OCI-LY7 (cell line): Measurements from ENCODE around the gene IL6. TPM values are rescaled to one million over a fixed set of nuclear protein-coding genes. Genes with fewer than 3 reads are reported as not detected.

Source experiments
- BruUV-seq: library from RNA; stranded (reverse); fragments of 400-500 nt; replicated peaks from 2 replicates; lab custom pipeline; 2021; lab: Mats Ljungman, UMichigan
- CTCF ChIA-PET: fragments of 300-600 bp; sonication (Branson Sonifier 250); formaldehyde crosslinking; loops from one replicate; lab custom pipeline; 2022; ENCODE audit warnings: antibody characterized with exemption; ENCODE audit not compliant: unreplicated experiment; lab: Charles Lee
- POLR2A ChIA-PET: fragments of 300-600 bp; sonication (Branson Sonifier 250); formaldehyde crosslinking; loops from one replicate; lab custom pipeline; 2022; ENCODE audit warnings: antibody characterized with exemption; lab: Charles Lee
- DNase-seq: peaks from one replicate; pipeline ENCODE4 v3.0.0-alpha.2; 2015; ENCODE audit warnings: low spot score
- H2AFZ ChIP-seq: fragments of 200-600 bp; sonication (generic), shearing (Covaris generic); 2 replicates; pipeline ENCODE4 v1.6.1; 2014; ENCODE audit warnings: mild to moderate bottlenecking, antibody characterized with exemption, low read length, moderate library complexity
- H3K27ac ChIP-seq: fragments of 200-600 bp; sonication (generic); 2 replicates; pipeline ENCODE4 v1.5.1; 2014; ENCODE audit warnings: mixed run types, low read depth, mild to moderate bottlenecking, moderate library complexity, low read length, inconsistent platforms; ENCODE audit not compliant: poor library complexity, severe bottlenecking
- H3K36me3 ChIP-seq: fragments of 200-600 bp; sonication (generic); 2 replicates; pipeline ENCODE4 v1.6.1; 2014; ENCODE audit warnings: mild to moderate bottlenecking, antibody characterized with exemption, low read length, moderate library complexity, mixed read lengths; ENCODE audit not compliant: insufficient read depth
- H3K4me1 ChIP-seq: fragments of 200-600 bp; sonication (generic); 2 replicates; pipeline ENCODE4 v1.5.1; 2014; ENCODE audit warnings: mild to moderate bottlenecking, low read length; ENCODE audit not compliant: insufficient read depth, poor library complexity, severe bottlenecking
- H3K4me2 ChIP-seq: fragments of 200-600 bp; sonication (generic); 2 replicates; pipeline ENCODE4 v1.6.1; 2014; ENCODE audit warnings: mild to moderate bottlenecking, low read length
- H3K4me3 ChIP-seq: fragments of 200-600 bp; sonication (generic); 2 replicates; pipeline ENCODE4 v1.5.1; 2014; ENCODE audit warnings: mild to moderate bottlenecking, low read depth, low read length; ENCODE audit not compliant: poor library complexity, severe bottlenecking
- H3K79me2 ChIP-seq: fragments of 200-600 bp; sonication (generic); 2 replicates; pipeline ENCODE4 v1.6.1; 2016; ENCODE audit warnings: low read depth, mild to moderate bottlenecking, low read length, moderate library complexity, mixed read lengths; ENCODE audit not compliant: insufficient read depth
- H3K9me2 ChIP-seq: fragments of 200-600 bp; sonication (generic); 2 replicates; pipeline ENCODE4 v1.6.1; 2016; ENCODE audit warnings: mild to moderate bottlenecking, low read length, mixed read lengths; ENCODE audit not compliant: insufficient read depth
- H3K9me3 ChIP-seq: fragments of 200-600 bp; sonication (generic); 2 replicates; pipeline ENCODE4 v1.6.1; 2014; ENCODE audit warnings: mild to moderate bottlenecking, mixed run types, low read length, mixed read lengths
- H4K20me1 ChIP-seq: fragments of 200-600 bp; sonication (generic); 2 replicates; pipeline ENCODE4 v1.6.1; 2014; ENCODE audit warnings: mild to moderate bottlenecking, antibody characterized with exemption, low read length, moderate library complexity, mixed read lengths; ENCODE audit not compliant: insufficient read depth
- CTCF ChIP-seq: fragments of 200-600 bp; sonication (generic); conservative IDR thresholded peaks from 2 replicates; pipeline ENCODE4 v1.5.1; 2014; ENCODE audit warnings: mild to moderate bottlenecking, antibody characterized with exemption, low read length, moderate library complexity, mixed read lengths
- EZH2phosphoT487 ChIP-seq: fragments of 200-600 bp; sonication (generic); IDR thresholded peaks from 2 replicates; pipeline ENCODE4 v1.6.1; 2018; ENCODE audit warnings: low read depth, borderline replicate concordance, mild to moderate bottlenecking, mixed run types, antibody characterized with exemption, low read length, moderate library complexity, mixed read lengths
- intact Hi-C: fragments of 100-400 bp; cut with micrococcal nuclease; formaldehyde crosslinking; loops from one replicate; pipeline ENCODE4 v1.10.0; 2022; ENCODE audit not compliant: unreplicated experiment
- total RNA-seq, 2 experiments: library from RNA; depleted of rRNA in 1 of 2; stranded (reverse); fragments of >200 nt in 1 of 2; shearing (Covaris generic) in 1 of 2; gene quantifications; 2 replicates each; pipeline ENCODE4 v1.2.3, GENCODE V29; 2014 to 2022

IL6 gene
- total RNA-seq, 2 experiments from 2014 or later = not detected

GRCh38 chr7:22771194-22771871 is 44.3 kb downstream of the IL6 start:
- Histone ChIP-seq H4K20me1 (no peaks in the 10 kb centered on the region), H3K9me2 (no peaks in the 10 kb centered on the region), H3K9me3 (no peaks in the 10 kb centered on the region), H3K4me3 (no peak overlapping the region), H3K79me2 (no peaks in the 10 kb centered on the region), H3K4me1 (peaks cover 3% of the 10 kb centered on the region), H3K4me2 (no peak overlapping the region), H2AFZ (no peak overlapping the region), H3K36me3 (no peaks in the 10 kb centered on the region), H3K27ac (no peak overlapping the region)
- ChIA-PET POLR2A (interaction anchor here (0.7 kb wide), 1 partner anchor 699 kb away, joined by 3 read pairs; no protein-coding TSS in a partner anchor), CTCF (no interaction called here)
- intact Hi-C loops = no loop called here
- DNase-seq = no peak
- no TSS peak for BruUV-seq
- no peak for TF ChIP-seq CTCF
- no peak for TF ChIP-seq EZH2phosphoT487

DNA sequence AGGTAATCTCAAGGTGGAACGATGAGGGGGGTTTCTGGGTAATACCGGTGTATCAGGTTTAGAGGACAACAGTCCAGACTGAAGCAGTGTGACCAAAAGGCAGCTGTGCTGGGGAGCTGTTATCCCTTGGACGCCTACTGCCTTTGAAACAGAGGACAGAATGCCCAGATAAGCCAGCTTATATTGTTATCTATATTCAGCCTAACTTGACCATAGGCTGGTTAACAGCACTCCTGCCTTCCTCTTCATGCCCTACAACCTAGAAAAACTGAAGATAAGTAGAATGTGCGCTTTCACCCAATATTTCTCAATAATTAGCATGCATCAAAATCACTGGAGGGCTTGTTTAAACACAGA is 44.9 kb downstream of the IL6 start:
- Histone ChIP-seq H3K4me1 (no peaks in the 10 kb centered on the region), H3K4me2 (no peak overlapping the region), H3K27ac (no peak overlapping the region), H3K36me3 (no peaks in the 10 kb centered on the region), H4K20me1 (no peaks in the 10 kb centered on the region), H3K9me3 (no peaks in the 10 kb centered on the region), H3K4me3 (no peak overlapping the region), H3K79me2 (no peaks in the 10 kb centered on the region), H2AFZ (no peak overlapping the region), H3K9me2 (no peaks in the 10 kb centered on the region)
- DNase-seq = no peak
- BruUV-seq = no TSS peak
- POLR2A ChIA-PET = interaction anchor here (0.7 kb wide), 1 partner anchor 700 kb away, joined by 3 read pairs; no protein-coding TSS in a partner anchor
- CTCF ChIA-PET = no interaction called here
- TF ChIP-seq CTCF = no peak
- no peak for TF ChIP-seq EZH2phosphoT487
- intact Hi-C loops = no loop called here

DNA sequence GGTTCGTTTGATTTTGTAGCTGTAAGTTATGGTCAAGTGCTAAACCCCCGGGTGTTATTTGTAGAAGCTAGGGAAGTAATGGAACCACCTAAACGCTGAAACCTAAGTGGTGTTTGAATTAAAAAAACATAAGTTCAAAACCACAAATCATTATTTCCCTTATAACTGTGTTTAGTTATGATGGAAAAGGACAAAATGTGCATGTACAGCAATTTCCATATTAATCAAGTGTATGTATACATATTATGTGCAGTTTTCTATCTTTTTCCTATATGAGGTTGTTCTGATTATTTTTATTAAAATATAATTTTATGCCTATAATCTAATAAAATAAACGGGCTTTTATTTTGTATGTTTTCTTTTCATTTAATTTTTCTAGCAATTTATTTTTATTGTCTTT is 45.9 kb downstream of the IL6 start:
- H3K36me3 ChIP-seq = no peaks in the 10 kb centered on the region
- no peak overlapping the region for H3K27ac ChIP-seq
- ChIA-PET CTCF (no interaction called here), POLR2A (interaction anchor here (0.6 kb wide), 4 partner anchors 215 to 1614 kb away, joined by 3 to 4 read pairs (median 3); no protein-coding TSS in a partner anchor)
- no peaks in the 10 kb centered on the region for H3K79me2 ChIP-seq
- H3K4me2 ChIP-seq = no peak overlapping the region
- H2AFZ ChIP-seq = no peak overlapping the region
- no TSS peak for BruUV-seq
- TF ChIP-seq EZH2phosphoT487 (no peak), CTCF (no peak)
- intact Hi-C loops = no loop called here
- H3K4me1 ChIP-seq = no peaks in the 10 kb centered on the region
- H4K20me1 ChIP-seq = no peaks in the 10 kb centered on the region
- no peak for DNase-seq
- H3K4me3 ChIP-seq = no peak overlapping the region
- H3K9me3 ChIP-seq = no peaks in the 10 kb centered on the region
- H3K9me2 ChIP-seq = no peaks in the 10 kb centered on the region; the same call in 1 of the 2 replicates
